GM21576 (cell line): Measurements from ENCODE around the gene EIF1.
"Not testable (repeated sequence)": the region's sequence is repeated elsewhere in the genome, so short reads cannot be mapped to it uniquely, and the experiment has no call there.

ENCODE experiments used
- ATAC-seq: cut with Tn5 transposase; IDR thresholded peaks from one replicate; pipeline ENCODE4 v1.9.1; 2021; ENCODE audit warnings: mild to moderate bottlenecking, moderate library complexity; ENCODE audit not compliant: unreplicated experiment

The EIF1 gene

DNA sequence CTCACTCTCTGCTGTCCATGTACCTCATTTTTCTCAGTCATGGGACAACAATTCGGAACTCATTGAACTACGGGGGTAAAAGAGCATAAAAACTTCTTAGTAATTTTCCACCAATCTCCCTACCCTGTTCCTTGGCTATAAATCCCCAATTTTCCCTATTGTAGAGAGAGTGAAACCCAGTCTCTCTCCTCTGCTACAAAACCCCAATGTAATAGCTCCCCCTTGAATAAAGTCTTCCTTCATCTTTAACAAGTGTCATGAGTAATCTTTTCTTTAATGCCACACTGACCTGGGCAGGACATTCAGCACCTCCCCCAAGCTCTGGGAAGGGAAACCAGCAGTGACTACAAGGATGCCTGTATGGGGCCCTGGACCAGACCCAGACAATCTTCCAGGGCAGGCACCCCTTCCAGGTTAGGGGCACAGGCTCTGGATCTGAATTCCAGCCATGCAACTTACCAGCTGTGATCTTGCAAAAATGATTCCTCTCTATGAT lies 10.2 kb upstream of the EIF1 start:
- no peak for ATAC-seq

DNA sequence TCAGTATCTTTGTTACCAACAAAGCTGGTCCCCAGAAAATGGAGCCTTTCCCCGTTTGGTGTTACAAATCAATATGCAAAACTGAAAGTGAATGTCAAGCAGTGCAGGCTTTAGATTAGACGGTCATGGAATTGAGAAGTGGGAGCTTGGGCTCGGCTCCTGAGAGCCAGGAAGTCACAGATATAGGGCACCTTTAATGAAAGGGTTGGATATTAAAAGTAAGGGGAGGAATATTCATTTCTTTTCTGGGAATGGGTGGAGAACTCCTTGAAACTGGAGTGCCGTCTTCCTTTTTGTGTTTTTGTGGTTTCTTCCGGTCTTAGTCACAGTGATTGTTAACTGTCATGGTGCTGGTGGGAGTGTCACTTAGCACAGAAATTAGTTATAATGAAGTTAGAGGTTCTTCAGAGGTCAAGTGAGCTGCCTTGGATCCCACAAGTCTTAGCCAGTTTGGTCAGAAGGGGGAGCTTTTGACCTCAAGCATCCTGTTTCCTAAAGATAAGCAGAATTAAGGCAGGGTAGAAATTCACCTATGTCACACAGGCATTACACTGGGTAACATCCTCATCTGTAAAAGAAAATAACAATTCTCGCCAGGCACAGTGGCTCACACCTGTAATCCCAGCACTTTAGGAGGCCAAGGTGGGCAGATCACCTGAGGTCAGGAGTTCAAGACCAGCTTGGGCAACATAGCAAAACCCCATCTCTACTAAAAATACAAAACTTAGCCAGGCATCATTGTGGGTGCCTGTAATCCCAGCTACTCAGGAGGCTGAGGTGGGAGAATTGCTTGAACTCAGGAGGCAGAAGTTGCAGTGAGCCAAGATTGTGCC lies 9.6 kb upstream of the EIF1 start:
- ATAC-seq: no peak

DNA sequence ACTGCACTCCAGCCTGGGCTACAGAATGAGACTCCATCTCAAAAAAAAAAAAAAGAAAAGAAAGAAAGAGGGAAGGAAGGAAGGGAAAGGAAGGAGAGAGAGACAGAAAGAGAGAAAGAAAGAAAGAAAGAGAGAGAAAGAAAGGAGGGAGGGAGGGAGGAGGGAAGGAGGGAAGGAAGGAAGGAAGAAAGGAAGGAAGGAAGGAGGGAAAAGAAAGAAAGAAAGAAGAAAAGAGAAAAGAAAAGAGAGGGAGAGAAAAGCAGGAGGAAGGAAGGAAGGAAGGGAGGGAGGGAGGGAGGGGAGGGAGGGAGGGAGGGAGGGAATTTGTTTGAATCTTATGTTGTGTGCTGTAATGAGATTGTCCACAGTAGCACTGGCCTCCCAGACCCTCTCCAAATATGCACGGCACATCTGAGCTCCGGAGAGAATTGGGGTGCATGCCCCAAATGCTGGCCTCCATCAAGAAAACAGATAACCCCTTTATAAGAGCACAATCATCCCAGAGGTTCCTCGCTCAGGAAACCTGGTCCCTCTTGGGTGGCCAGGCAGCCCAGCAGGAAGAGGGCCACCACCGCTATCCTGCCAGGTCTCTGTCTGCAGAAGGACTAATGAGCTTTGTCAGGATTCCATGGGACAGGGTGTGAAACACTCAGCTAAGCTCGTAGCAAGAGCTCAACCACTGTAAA lies 8.8 kb upstream of the EIF1 start:
- no peak for ATAC-seq

DNA sequence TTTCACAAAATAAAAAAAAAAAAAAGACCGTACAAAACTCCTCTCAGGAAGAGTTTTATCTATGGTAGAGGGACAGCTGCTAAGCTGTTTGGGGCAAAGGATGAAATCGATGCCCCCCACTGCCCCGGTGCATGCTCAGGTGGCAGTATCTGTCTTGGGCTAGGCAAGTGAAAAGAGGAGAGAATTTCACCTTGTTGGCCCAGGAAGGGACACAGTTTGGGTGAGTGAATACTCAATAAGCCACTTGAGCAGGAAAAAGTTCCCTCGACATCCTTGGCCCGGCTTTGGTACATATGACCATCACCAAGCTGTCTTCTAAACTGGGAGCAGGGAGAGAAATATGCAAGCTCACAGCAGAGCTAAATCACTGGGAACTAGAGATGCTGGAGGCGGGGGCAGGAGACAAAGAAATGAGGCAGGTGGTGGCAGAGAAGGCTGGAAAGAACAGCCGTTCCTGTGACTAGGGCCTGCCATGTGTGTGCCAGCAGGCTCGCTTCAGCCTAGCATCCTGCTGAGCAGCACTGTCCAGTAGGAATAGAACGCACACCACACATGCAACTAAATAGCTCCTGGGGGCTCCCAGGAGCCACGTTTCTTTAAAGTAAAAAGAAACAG lies 8.2 kb upstream of the EIF1 start:
- no peak for ATAC-seq

DNA sequence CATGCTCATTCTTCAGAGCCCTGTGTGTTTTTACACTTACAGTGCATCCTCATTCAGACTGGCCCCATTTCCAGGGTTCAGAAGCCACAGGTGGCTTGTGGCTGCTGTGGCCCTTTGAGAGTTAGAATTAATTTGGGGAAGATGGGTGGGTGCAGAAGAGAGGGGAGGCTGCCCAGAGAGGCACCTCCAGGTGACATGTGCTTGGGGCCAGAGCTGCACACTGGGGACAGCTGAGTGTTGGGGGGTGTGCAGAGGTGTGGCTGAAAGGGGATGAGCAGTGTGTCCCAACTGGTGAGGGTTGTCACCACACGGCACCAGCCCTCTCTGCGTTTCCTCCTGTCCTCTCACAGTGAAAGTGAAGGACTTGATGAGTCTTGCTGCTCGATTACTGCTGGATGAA lies 6.9 kb upstream of the EIF1 start:
- ATAC-seq: no peak

DNA sequence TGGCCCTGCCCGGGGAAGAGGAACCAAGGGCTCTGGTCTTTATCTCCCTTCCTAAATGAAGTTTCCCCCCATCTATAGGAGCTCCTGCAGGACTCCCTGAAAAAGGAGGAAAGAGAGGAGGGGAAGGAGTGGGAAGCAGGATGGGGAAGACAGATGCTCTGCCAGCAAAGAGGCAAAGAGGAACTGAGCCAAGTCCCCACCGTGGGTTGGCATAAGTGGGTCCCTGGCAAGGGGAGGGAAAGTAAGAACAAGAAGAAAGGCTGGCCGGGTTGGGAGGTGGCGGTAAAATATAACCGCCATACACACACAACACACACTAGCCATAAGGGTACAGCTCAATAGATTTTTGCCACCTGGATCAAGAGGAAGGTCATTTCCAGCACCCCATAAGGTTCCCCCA lies 6.1 kb upstream of the EIF1 start:
- no peak for ATAC-seq

DNA sequence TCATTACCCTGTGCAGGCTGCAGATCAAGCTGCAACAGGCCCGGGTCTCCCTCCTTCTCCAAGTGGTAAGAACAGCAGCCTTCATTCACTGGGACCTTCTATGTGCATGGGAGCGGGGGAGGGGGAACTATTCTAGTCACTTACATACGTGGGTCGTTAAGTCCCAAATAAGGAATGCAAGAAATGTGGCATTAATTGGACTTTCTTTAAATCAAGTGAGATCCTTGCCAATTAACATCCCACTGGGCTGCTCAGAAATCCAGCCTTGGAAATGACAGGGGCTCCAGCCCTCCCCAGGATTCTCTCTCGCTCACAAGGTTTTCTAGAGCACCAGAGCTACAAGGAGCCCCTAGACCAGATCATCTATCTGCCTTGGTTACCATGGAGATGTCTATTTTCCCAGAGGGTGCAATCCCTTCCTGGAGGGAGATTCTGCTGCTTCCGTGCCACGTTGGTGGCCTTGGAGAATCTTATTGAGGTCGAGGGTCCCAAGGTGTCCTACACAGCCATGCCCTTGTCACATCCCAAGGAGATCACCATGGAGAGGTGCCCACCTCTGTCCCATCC lies 5.2 kb upstream of the EIF1 start:
- ATAC-seq: no peak

DNA sequence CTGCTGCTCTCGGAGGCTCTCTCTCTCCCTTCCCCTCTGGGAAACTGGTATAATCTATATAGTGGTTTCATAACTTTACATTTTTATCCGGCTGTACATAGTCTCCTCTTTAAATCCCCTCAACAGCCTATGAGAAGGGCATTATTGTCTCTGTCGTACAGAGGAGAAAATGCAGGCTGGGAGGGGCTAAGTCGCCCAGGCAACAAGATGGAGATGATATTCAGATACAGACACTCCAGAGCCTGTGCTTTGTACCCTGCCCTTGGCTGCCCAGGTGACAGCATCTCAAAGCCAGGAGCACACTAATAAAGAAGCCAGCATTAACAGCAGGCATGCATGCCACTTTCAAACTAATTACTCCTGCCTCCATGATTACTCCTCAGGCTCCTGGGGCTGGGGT lies 4.7 kb upstream of the EIF1 start:
- no peak for ATAC-seq

DNA sequence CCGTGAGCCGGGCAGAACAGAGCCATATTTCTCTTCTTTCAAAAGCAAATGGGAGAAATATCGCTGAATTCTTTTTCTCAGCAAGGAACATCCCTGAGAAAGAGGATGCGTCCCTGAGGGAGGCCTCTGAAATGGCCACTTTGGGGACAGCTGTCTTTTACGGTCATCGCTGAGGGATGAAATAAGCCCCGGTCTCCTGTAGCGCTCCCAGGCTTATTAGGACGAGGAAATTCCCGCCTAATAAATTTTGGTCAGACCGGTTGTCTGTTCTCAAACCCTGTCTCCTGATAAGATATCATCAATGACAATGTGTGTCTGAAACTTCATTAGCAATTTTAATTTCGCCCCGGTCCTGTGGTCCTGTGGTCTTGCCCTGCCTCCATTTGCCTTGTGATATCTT lies 2.9 kb upstream of the EIF1 start:
- ATAC-seq: not testable (repeated sequence)

DNA sequence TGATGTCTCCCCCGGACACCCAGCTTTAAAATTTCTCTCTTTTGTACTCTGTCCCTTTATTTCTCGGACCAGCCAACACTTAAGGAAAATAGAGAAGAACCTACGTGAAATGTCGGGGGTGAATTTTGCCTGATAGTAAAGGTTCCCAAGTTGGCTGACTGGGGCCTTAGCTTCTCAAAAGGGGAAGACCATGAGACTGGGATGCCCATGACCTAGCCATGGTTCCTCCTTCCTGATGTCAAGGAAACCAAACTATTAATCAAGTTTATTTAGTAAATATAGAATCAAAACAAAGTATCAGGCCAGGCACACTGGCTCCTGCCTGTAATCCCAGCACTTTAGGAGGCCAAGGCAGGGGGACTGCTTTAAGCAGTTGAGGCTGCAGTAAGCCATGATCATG lies 2.4 kb upstream of the EIF1 start:
- ATAC-seq: no peak

DNA sequence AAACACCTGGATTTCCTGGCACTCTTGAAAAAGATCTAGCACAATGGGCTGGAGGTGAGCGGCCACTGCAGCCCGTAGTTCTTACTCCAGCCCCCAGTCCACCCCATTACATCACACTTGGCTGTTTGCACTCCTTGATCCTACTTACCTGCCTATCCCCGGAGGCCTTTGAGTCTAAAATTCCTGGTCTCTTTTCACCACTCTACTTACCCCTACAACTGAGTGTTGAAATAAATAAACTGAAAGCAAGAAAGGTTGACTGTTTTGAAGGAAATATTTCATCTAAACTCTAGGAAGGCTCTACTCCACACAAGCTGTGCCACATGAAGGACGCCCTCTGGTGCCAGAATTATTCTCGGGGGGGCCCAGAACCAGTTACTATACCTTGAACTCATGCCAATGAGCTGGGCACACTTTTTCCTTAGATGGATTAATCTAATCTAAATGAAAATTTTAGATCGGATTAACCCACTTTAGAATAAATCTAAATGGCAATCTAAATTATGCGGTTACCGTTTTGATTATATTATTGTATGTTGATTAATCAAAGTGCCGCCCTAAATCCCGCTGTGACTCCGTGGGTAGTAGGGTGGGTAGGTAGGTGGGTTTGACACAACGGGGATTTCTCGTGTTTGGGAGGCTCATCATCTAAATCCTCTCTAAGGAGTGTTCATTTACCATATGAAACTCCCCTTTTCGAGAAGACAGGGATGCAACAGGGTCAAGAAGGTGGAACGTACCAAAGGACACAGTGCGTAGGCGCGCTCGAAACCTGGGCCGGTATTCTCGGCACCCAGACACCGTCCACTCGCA lies 651 bp upstream of the EIF1 start:
- ATAC-seq: no peak

DNA sequence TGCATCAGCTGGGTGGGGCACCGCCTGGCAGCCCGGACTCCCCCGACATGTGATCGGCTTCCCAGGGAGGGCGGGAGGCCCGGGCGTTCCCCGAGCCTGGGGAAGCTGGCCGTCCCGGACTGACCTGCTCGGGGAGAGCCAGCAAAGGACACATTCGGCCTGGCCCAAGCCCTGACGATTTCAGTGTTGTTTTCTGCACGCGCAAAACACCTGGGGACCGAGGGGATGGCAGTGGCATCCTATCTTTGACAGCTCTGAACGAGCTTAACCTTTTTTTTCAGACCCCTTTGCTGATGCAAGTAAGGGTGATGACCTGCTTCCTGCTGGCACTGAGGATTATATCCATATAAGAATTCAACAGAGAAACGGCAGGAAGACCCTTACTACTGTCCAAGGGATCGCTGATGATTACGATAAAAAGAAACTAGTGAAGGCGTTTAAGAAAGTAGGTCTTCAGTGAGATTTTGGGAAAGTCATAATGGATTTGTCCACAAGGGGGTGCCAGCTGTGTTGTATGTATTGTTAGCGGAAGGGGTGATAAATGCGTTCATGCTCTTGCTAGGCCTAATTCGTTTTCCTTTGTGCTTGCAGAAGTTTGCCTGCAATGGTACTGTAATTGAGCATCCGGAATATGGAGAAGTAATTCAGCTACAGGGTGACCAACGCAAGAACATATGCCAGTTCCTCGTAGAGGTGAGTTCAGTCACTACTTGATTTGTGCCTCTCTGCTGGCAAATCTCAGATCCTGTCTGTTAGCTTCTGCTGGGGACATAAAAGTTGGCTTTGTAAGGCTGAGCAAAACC lies 1.0 kb downstream of the EIF1 start:
- no peak for ATAC-seq

DNA sequence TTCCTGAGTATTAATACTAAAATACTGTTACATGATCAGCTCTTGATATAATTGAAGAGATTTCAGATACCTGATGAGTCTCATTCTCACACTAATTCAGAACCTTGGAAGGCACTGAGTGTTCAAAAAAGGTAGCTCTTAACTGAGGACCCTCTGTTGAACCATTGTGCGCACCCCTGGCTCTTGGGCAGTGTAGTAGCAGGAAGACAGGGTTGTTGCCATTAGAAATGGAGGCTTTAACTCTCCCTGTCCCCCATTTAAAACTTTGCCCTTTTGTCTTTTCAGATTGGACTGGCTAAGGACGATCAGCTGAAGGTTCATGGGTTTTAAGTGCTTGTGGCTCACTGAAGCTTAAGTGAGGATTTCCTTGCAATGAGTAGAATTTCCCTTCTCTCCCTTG lies 1.8 kb downstream of the EIF1 start:
- ATAC-seq: no peak

DNA sequence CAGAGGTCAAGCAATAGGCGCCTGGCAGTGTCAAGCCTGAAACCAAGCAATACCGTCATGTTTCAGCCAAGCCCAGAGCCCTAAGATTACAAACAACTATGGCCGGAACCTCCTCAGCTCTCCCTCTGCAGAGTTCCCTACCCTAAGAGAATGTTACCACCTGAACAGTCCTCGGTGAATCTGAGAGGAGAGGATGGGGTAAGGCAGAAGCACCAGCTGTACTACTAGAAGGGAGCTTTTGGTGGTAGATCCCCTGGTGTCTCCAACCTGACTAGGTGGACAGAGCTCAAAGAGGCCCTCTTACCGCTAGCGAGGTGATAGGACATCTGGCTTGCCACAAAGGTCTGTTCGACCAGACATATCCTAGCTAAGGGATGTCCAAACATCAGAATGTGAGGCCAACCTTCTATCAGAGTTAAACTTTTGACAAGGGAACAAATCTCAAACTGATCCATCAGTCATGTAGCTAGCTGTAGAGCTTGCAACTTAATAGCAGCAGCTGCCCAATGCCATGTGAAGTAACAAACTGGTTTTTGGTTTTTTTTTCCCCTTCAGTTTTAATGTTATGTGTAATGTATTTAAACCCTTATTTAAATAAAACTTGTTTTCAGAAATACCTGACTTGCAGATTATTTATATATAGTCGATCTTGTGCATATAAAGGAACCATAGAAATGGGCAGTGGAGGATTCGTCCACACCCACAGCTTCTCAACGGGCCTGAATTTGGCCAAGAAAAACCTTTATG lies 2.5 kb downstream of the EIF1 start:
- no peak for ATAC-seq

DNA sequence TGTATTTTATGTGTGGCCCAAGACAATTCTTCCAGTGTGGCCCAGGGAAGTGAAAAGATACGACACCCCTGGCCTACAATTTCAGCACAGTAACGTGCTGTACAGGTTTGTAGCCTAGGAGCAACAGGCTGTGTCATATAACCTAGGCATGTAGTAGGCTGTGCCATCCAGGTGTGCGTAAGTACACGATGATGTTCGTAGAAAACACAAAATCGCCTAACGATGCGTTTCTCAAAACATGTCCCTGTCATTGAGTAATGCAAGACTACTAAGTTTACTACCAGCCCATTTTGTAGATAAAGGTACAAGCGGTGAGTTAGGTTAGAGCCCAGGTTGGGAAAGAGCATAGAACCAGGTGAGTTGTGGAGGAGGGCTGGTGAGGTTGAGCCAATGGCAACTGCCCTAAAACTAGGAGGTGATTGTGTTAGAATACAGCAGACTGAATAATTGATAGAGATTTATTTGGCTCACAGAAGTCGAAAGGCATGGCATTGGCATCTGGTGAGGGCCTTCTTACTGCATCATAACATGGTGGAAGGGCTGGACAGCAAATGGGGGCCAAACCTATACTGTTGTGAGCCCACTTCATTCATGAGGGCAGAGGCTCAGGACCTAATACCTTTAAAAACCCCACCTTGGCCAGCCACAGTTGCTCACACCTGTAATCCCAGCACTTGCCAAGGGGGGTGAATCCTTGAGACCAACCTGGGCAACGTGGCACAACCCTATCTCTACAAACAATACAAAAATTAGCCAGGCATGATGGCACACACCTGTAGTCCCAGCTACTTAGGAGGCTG lies 4.2 kb downstream of the EIF1 start:
- no peak for ATAC-seq

DNA sequence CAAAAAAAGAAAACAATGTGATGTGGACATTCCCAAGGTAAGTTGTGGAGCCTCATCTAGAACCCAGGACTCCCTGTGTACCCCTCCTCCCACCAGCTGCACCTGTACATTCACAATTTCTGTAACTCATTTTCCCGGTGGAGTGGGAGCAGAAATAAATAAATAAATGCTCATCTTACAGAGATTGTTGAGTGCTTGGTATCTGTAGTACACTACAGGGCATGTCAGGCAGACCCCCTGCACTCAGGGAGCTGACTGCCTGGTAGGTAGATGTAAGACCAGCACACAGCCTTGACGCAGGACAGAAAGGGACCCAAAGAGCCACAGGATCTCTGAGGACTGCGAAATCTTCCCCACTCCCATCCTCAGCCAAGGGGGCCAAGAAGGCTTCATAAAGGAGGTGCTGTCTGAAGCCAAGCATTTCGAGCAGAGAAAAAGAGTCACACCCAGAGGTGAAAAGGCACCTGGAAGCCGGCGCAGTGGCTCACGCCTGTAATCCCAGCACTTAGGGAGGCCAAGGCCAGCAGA lies 6.5 kb downstream of the EIF1 start:
- ATAC-seq: no peak

DNA sequence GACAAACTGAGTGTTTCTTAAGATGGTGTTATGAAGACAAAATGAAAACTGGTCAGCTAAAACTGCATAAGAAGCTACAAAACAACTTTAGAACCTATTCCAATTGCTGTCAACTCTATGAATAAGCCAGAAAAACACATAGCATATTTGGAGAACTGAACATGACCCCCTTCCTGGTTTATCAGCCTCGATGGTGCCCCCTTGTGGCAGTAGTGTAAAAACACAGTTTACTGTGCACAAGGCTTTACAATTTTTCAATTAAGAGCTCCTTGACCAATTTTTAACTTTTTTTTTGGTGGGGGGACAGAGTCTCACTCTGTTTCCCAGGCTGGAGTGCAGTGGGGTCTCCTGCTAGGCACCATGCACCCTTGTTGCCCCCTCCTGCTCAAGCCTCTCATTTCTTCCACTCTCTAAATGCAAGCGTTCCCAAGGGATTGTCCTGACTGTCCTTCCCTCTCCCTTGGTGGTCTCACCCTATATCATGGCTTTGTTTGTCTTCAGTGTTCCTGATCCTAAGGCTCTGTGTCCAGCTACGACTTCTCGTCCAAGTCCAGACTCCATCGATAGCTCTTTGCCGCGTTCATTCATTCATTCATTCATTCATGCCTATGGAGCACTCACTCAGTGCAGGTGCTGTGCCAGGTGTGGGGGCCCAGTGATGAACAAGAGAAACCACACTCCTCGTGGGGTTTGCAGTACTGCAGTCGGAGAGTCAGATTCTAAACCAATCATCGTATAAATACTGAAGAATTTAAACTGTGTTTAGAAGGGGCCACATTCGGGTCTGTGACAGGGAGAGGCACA lies 7.5 kb downstream of the EIF1 start:
- no peak for ATAC-seq
